ENCODE results near the gene STOX2.
A peak's percentile ranks its signal among the peaks of the same experiment; 100 is the strongest.

The STOX2 gene, protein sequence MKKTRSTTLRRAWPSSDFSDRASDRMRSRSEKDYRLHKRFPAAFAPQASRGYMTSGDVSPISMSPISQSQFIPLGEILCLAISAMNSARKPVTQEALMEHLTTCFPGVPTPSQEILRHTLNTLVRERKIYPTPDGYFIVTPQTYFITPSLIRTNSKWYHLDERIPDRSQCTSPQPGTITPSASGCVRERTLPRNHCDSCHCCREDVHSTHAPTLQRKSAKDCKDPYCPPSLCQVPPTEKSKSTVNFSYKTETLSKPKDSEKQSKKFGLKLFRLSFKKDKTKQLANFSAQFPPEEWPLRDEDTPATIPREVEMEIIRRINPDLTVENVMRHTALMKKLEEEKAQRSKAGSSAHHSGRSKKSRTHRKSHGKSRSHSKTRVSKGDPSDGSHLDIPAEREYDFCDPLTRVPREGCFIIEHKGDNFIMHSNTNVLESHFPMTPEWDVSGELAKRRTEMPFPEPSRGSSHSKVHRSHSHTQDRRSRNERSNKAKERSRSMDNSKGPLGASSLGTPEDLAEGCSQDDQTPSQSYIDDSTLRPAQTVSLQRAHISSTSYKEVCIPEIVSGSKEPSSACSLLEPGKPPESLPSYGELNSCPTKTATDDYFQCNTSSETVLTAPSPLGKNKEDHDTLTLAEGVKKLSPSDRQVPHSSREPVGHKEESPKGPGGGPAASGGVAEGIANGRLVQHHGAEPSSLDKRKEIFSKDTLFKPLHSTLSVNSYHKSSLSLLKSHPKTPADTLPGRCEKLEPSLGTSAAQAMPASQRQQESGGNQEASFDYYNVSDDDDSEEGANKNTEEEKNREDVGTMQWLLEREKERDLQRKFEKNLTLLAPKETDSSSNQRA (N-terminal part only)

DNA sequence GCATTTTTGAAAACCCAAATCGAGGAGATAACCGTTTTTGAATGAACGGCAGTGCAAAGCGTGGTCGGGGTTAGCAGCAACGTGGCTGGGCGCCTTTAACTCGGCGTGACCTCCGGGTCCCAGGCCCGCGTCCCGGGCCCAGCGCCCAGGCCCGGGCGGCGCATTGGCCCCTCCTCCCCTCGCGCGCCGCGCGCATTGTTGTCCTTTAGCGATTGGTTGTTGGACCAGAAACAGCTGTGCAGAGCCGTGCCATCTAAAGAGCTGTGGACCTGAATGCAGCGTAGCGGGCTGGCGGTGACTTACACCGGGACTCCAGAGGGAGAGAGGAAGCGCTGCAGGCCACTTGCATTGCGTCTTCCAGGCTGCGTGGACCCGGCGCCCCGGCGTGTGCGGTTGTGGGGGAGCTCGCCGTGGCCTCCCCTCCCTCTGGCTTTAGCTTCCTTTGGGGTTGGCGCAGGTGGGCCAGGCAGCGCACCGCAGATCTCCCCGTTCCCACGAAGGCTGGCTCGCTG is at the start of gene STOX2:
Gene STOX2, plus strand, starts transcription at position 227 of the 512 bp plus-strand sequence. CDS start 1,484 bp downstream, outside the sequence.
- peak; percentile 65 for DNase-seq

DNA sequence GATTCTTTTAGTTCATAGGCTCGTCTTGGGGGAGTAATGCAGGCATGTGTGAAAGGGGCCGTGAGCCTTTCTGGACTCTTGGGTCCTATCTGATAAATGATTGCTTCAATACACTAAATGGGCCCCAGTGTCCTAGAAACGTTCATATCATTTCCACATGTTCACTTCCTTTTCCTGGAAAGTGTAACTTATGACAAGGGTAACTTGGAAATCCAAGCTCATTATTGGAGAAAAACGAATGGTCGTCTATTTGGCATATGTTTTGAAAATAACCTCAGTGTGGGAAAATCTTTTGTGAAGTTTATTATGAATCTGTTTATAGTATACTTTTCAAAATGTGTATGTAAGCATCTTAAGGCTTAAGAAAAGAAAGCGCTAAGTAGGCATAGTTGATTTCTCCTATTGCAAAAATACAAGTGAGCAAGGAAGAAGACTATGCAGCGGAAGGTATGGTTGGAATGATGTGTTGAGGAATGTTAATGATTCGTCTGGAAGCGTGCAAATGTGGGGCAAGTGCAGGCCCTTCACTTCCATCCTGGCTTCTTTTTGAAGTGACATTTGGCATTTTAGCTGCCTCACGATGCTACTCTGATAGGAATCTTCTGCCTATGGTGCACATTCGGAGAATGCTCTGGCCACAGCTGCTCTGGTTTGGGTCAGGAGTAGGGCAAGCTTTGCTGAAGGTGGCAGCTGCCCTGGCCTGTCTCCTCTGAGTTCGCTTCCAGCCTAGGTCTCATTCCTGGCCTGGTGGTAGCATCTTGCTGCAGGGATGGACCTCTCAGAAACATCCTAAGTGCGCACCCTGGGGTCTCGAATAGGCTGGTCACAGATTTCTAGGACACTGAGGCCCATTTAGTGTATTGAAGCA is 49.5 kb upstream of the STOX2 start:
- no peak for DNase-seq

DNA sequence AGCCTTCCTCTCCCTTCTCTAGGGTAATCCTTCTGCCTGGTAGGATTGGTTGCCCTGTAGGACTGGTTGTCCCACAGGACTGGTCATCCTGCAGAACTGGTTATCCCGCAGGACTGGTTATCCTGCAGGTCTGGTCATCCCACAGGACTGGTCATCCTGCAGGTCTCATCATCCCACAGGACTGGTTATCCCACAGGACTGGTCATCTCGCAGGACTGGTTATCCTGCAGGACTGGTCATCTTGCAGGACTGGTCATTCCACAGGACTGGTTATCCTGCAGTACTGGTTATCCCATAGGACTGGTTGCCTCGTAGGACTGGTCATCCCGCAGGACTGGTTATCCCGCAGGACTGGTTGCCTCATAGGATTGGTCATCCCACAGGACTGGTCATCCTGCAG is 48.1 kb upstream of the STOX2 start:
- no peak for DNase-seq

DNA sequence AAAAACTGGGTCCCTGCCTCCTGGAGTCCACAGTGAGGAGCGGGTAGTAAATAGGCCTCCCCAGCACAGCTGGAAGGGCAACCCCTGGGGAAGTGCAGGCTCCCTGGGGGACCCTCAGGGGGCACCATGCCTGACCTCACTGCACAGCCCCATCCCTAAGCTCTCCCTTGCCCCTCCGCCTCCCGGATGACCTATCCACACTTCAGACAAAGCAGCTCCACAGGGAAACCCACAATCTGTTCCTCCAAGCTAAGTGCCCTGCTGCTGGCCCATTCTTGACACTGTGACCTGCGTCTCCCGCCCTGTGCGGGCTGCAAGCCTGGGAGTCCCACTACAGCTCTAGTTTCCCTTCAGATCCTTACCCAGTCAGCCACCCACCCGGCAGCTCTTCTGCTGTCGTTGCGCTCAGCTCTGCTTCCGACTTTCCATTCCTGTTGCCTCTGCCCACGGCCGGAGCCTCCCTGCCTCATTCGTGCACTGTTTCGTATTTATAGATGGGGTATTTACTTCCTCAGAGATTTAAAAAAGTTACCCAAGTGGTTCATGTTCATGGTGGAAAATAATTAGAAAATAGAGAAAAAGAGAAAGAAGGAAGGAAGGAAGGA is 47.0 kb upstream of the STOX2 start:
- no peak for DNase-seq

DNA sequence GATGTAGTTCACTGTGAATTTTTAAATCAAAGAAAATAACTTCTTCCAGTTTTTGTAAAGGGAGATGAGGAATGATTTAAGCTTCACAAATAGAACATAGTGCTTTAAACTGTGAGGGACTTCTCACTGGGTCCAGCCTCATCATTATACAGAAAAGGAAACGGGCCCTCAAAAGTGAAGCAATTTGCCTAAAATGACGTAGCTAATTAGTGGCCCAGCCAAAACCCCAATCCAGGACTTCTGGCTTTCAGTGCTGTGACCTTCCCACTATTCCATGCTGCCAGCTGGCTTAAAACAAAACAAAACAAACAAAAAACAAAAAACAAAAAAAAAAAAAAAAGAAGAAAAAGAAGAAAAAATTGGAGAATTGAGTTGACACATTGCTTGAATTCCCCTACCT is 45.0 kb upstream of the STOX2 start:
- DNase-seq = no peak

DNA sequence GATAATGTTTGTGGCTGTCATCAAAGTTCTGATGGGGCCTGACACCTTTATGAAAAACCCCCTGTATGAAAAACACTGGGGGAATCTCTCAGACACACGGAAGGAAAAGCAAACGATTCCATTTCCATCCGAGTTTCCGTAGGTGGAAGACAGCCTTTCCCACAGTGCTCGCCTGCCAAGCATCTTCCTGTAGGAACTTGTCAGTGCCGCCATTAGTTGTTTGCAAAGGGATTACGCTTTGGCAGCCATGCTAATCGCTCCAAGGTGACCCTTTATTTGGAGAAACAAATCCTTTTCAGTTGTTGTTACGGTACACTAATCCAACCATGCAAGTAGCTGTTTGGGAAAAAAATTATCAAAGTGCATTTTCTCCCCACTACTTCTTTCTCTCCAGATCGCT is 44.4 kb upstream of the STOX2 start:
- DNase-seq = no peak

DNA sequence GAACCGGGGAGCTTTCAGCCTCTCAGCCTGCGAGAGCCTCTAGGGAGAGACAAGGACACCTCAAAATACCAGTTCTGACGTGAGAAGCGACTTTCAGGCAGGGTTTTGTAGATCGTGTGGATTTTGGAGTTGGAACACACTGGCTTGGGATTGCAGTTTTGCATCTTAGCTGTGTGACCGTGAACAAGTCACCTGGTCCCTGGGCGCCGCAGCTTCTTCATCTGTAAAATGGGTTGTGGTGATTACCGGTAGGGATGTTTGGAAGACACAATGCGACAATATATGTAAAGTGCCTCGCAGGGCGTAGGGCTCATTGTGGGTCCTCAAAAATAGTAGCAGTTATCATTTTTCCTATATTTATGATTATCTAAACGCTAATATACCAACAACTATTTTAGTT is 43.7 kb upstream of the STOX2 start:
- no peak for DNase-seq

DNA sequence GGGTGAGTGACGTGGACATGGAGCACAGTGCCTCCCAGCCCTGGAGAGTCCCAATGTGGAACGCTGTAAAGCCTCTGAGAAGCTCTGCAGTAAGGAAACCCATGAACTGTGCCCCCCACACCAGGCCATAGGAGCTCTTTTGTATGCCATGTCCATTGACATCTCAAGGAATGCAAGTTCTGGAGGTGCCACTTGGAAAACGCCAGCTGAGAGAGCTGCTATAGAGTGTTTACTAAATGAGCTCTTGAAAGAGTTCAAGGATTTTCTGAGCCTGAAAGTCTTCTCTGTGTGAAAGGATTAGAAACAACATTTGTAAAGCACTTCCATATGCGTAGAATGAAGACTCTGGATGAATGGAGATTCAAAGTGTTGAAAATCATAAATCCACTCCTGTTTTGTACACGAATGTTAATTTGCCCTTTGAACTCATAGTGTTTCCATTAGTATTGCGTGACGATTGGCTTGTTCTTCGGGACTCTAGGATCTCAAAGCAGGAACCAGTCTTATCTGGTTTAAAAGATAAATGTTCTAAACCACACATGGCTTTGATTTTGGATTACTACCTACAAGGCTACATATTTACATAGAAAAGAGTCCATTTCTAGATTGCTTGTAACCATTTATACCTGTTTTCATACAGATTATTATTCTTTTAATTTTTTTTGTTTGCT is 41.8 kb upstream of the STOX2 start:
- peak; percentile 29 for DNase-seq

DNA sequence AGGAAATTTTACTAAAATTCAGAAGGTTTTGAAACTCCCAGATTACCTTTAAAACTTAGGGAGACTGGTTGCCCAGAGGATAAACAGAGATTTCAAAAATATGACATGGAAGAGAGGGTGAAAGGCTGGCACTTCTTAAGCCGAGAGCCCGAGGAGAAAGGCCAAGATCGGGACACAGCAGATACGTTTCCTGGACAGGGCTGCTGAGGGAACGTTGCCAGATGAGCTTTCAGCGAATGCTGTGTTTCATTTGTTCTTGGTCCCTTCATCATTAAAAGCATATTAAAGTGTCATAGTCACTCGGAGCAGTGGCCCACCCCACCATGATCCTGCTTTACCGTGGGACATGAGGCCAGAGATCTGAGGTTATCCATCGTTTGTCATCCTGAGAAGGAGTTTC is 37.9 kb upstream of the STOX2 start:
- DNase-seq = no peak

DNA sequence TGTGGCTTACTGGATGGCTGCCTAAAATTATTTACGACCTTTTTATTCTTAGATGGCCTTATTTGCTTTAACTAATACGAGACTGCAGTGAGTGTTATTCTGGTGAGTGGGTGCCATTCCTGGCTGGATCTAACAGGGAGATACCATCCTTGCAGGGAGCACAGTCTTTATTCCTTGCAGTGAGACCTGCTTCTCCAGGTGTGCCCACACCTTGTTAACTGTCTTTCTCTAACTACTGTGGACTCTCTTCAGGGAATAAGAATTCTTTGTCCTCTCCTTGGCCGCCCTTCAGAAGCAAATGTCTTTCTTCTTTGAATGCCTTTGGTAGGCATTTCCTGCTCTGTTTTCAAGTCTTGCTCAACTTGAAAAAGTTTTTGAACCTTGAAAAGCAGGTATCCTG is 34.1 kb upstream of the STOX2 start:
- no peak for DNase-seq

DNA sequence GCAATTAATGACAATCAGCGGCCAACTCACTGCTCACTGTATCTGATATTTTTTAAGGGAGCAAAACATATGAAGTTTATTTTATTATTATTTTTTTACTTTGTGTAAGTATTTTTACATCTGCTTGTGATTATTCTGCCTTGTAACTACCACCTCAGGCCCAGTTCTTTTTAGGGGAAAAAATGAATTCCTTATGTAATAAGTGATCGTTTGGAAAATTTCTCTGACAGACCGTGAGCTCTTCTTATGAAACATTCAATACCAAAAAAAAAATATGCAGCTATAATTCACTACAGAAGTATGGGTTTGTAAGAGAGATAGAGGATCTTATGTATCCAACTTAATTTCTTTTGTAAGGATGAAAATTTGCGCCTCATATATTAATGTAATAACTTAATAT is 33.5 kb upstream of the STOX2 start:
- no peak for DNase-seq

DNA sequence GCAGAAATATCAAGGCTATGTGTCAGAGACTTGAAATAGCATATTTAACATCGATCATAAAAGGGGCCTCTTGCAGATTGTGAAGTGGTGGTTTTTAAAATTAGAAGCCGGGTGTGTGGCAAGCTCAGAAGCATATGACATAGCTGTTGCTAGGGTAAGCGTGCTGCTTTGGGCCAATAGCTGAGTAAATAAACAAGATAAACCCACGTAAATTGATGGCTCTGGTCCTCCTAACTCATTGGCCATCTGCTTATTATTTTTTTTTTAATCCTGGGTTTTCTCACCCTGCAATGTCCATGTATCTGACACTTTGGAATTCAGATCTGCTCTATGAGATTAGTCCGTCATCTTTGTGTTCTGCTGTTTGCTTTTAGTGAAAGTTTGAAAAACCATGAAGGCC is 32.6 kb upstream of the STOX2 start:
- peak; percentile 5 for DNase-seq

DNA sequence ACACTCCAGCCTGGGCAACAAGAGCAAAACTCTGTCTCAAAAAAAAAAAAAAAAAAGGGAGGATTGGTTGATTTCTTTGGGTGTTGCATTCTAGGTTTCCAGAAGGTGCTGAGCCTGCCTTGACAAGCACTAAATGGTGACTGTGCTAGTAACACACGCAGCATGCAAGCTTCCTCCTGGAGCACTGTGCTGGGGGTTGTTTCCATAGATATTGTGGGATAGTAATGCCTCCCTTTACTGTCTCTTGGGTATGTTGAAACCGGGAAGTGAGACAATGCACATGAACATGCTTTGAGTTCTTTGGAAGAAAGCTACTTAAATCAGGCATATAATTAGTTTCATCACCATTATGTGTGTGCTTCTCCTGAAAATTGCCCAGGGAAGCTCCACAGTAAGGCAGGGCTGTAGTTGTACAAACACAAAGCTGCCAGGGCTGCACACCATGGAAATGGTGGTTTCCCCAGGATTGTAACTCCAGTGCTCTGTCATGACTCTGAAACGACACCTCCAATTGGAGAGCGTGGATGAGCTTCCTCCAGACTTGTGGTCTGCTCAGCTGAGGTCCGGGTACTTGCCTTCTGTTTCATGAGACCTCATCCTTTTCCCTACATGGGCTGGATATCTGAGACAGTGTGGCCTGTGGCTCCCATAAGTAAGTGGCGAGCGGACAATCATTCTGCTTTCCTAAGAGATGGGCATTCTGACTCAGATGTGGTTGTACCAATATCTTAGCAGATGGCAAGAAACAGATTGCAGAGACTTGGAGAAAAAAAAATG is 31.5 kb upstream of the STOX2 start:
- DNase-seq = no peak

DNA sequence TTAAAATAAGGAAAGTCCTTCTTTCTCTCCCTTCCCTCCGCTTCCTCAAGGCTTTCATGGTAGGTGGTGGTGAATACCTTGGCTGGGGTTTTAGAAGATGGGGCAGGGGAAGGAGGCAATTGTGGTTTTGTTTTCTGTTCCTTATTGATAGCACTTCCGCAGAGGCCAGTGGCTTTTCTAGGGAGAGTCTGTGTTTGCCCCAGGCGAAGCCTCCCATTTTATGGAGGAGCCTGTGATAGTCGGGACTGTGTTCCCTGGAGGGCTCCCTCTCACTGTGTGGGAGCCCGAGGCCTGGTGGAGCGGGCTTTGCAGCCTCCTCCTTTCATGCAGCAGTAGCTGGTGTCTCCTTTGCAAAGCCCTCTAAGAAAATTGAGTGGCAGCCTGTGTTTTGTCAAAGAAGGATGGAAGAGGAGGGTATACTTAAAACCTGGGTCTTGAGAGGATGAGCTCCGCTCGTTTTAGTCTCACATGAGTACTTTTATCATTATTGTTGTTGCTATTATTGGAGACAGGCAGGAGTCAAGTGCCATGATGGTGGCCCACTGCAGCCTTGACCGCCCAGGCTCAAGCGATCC is 29.8 kb upstream of the STOX2 start:
- DNase-seq = no peak

DNA sequence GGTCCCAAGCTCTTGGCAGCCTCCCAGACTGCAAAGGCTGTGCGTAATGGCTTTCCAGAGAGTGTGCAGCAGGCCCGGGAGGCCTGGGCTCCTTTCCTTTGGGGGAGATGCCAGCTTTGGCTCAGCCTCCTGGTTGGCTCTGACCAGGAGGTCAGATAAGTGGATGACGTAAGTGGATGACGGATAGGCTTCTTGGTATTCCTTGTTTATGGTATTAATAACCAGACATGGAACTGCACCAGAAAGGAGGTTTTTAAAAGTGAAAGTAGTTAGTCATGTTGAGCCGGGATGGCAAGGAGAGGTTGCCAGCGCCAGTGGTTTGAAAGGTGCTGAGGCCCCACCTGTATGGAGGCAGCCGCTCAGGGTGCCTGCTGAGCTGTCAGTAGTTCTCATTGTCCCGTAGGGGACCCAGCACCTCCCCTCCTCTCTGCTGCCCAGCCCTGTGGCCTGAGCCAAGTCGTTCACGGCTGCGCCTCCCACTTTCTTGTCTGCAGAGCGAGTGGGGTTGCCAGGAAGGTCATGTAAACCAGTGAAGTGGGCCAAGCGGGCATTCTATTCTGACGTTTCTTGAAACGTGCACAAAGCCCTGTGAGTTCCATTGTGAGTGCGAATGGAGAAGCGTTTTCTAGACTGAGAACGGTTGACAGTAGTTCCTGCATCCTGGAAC is 28.7 kb upstream of the STOX2 start:
- peak; percentile 86 for DNase-seq

DNA sequence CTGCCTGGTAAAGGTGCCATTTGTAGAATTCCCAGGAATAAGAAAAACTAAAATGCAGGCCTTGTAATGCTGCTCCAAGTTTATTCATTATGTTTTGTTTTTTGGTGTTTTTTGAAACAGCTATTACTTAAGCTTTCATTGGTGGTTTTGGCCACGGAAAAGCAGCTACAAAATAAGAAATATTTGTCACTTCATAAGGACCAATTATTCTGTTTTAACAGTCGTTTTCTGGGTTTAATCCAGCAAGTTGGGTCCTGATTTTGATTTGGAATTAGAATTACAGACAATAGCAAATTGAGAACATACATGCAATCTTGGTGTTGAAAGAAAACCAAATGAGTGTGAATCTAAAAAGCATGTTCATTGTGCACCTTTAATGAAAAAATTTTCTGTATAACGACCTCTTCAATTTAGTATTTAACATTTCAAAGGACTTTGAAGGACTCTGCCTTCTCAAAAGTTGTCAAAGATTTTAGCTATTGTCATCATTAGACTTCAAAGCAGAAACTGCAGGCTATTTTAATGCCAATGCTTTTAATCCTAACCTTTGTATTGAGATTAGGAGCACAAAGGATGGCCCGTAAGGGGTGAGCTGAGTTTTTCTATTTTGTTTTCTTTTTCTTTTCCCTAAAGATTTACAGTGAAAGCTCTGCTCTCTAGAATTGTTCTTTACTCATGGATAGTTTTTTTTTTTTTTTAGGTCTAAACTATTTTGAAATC is 26.7 kb upstream of the STOX2 start:
- DNase-seq = no peak

DNA sequence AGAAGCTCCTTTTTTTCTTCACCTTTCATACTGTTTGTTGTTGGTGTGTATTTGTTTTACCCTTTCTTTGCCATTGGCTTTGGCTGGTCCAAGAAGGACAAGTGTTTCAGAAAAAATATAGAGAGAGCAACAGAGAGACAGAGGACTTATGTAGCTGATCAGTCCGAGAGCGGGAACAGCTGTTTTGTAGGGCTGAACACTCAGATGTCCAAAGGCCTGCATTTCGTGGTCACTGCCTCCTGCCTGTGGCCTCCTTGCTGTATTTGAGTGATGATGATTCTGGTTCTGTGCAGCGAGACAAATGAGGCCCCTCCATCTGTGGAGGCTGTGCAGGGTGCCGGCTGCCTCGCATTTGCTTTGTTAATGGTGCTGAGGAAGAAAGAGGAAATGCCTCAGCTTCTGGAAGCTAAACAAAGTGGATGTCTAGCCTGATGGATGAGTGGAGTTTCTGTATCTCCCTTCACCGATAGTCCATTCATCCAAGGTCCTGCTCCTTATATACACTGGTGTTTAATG is 19.8 kb upstream of the STOX2 start:
- no peak for DNase-seq

DNA sequence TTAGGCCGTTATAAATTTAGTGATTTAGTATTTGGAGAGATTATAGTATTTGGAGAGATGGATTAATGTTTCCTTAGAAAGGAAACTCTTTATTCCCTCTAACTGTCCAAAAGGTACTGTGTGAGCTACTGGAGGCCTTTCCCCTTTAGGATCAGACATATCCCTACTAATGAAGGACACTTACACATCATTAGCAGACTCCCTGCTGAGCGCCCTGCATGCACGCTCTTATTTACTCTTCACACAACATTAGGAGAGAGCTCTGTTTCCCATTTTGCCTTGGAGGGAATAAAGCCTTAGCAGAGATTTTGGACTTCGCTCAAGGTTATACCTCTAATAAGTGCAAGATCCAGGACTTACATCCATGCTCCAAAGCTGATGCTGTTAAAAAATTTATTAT is 17.8 kb upstream of the STOX2 start:
- no peak for DNase-seq

DNA sequence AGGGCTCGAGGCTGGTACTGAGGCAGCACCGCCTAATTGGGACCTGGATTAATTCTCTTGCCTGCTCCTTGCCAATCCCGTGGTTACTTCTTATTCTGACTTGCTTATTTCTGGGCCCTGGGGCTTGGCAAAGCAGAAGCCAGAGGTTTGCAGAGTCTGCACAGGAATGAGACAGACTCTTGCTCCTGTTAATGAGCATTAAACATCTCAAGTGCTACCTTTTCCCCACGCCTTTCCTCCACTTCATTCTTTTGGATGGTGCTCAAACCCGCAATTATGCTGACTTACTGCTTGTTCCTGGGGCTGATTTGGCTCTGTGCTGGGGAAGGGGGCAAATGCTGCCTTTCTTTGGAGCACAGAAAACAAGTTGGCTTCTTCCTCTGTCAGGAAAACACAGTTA is 16.5 kb upstream of the STOX2 start:
- peak; percentile 54 for DNase-seq
